GM23338 (cell line): ENCODE measurements around the gene CTDNEP1. TPM values are rescaled to one million over a fixed set of nuclear protein-coding genes. Genes with fewer than 3 reads are reported as not detected.

Source experiments
- ATAC-seq: fragments of 200-7000 bp; cut with Tn5 transposase; 3 replicates; pipeline ENCODE4 v1.9.1; 2020
- DNase-seq: peaks from one replicate; pipeline ENCODE4 v3.0.0-alpha.2; 2015; ENCODE audit warnings: low spot score
- H2AFZ ChIP-seq: fragments of 200-600 bp; sonication (generic); 2 replicates; pipeline ENCODE4 v1.8.0; 2016; ENCODE audit warnings: antibody characterized with exemption, mild to moderate bottlenecking, moderate library complexity
- H3F3A ChIP-seq: fragments of 200-600 bp; sonication (generic); replicated peaks from 2 replicates; pipeline ENCODE4 v1.8.0; 2017; ENCODE audit warnings: antibody characterized with exemption, mixed run types, low read depth
- H3K27ac ChIP-seq: fragments of 200-600 bp; sonication (generic); 2 replicates; pipeline ENCODE4 v1.6.1; 2016; ENCODE audit warnings: low read depth
- H3K27me3 ChIP-seq: fragments of 200-600 bp; sonication (generic); 2 replicates; pipeline ENCODE4 v1.8.0; 2016; ENCODE audit warnings: mild to moderate bottlenecking, mixed run types, moderate library complexity; ENCODE audit not compliant: insufficient read depth
- H3K36me3 ChIP-seq: fragments of 200-600 bp; sonication (generic); 2 replicates; pipeline ENCODE4 v1.8.0; 2016; ENCODE audit warnings: mild to moderate bottlenecking; ENCODE audit not compliant: insufficient read depth
- H3K4me1 ChIP-seq: fragments of 200-600 bp; sonication (generic); 2 replicates; pipeline ENCODE4 v1.8.0; 2016; ENCODE audit warnings: mild to moderate bottlenecking, moderate library complexity; ENCODE audit not compliant: insufficient read depth
- H3K4me2 ChIP-seq: fragments of 200-600 bp; sonication (generic); 2 replicates; pipeline ENCODE4 v1.7.1; 2017; ENCODE audit warnings: mixed run types
- H3K4me3 ChIP-seq: fragments of 200-600 bp; sonication (generic); 2 replicates; pipeline ENCODE4 v1.6.1; 2016; ENCODE audit warnings: mixed run types
- H3K79me2 ChIP-seq: fragments of 200-600 bp; sonication (generic); replicated peaks from 2 replicates; pipeline ENCODE4 v1.8.0; 2017; ENCODE audit warnings: mild to moderate bottlenecking; ENCODE audit not compliant: insufficient read depth
- H3K9me2 ChIP-seq: fragments of 200-600 bp; sonication (generic); 2 replicates; pipeline ENCODE4 v1.8.0; 2017; ENCODE audit not compliant: insufficient read depth
- H4K20me1 ChIP-seq: fragments of 200-600 bp; sonication (generic); replicated peaks from 2 replicates; pipeline ENCODE4 v1.8.0; 2017; ENCODE audit warnings: mild to moderate bottlenecking; ENCODE audit not compliant: insufficient read depth
- H3K27ac Mint-ChIP-seq: 2 replicates; pipeline ENCODE4 v1.8.0; 2020; ENCODE audit warnings: inconsistent platforms, mild to moderate bottlenecking, moderate library complexity, mixed read lengths
- H3K27me3 Mint-ChIP-seq: 3 replicates; pipeline ENCODE4 v1.8.0; 2022; ENCODE audit warnings: low read depth, mild to moderate bottlenecking, moderate library complexity, mixed read lengths, inconsistent platforms; ENCODE audit not compliant: insufficient read depth, poor library complexity
- H3K36me3 Mint-ChIP-seq: 3 replicates; pipeline ENCODE4 v1.8.0; 2021; ENCODE audit warnings: low read depth, mild to moderate bottlenecking, inconsistent platforms, moderate library complexity, mixed read lengths
- H3K4me1 Mint-ChIP-seq: 3 replicates; pipeline ENCODE4 v1.8.0; 2020; ENCODE audit warnings: mild to moderate bottlenecking, inconsistent platforms, mixed read lengths
- H3K4me3 Mint-ChIP-seq: 3 replicates; pipeline ENCODE4 v1.8.0; 2021; ENCODE audit warnings: moderate library complexity, mild to moderate bottlenecking, inconsistent platforms, mixed read lengths
- H3K9me3 Mint-ChIP-seq: 3 replicates; pipeline ENCODE4 v1.8.0; 2020; ENCODE audit warnings: moderate library complexity, mild to moderate bottlenecking, inconsistent platforms, mixed read lengths
- EZH2 ChIP-seq: fragments of 200-600 bp; sonication (generic); IDR thresholded peaks from one replicate; pipeline ENCODE4 v1.8.0; 2017; ENCODE audit warnings: antibody characterized with exemption, mild to moderate bottlenecking, low read depth; ENCODE audit not compliant: unreplicated experiment
- EZH2phosphoT487 ChIP-seq: fragments of 200-600 bp; sonication (generic); IDR thresholded peaks from one replicate; pipeline ENCODE4 v1.8.1; 2018; ENCODE audit warnings: antibody characterized with exemption; ENCODE audit not compliant: unreplicated experiment
- NANOG ChIP-seq: IDR thresholded peaks from 2 replicates; pipeline ENCODE4 v1.6.1; 2016; ENCODE audit warnings: antibody characterized with exemption, borderline replicate concordance
- POLR2AphosphoS5 ChIP-seq: IDR thresholded peaks from 2 replicates; pipeline ENCODE4 v1.6.1; 2016; ENCODE audit warnings: antibody characterized with exemption, low read depth
- STAT1 ChIP-seq: IDR thresholded peaks from one replicate; pipeline ENCODE4 v1.6.1; 2016; ENCODE audit warnings: antibody characterized with exemption; ENCODE audit not compliant: unreplicated experiment
- ZNF114 ChIP-seq: fragments of 250-450 bp; sonication (Bioruptor Pico); IDR thresholded peaks from 2 replicates; pipeline ENCODE4 v1.5.0; 2020; ENCODE audit warnings: mild to moderate bottlenecking, moderate library complexity
- polyA plus RNA-seq: library from polyadenylated mRNA; unstranded; fragments of >200 nt; fragmentation: Nextera tagmentation; extraction: Ambion mirVana; gene quantifications from 2 replicates; pipeline ENCODE4 v1.2.1, GENCODE V29; 2016
- total RNA-seq: library from RNA; depleted of rRNA; stranded (reverse); fragments of >200 nt; shearing (Covaris generic); gene quantifications from 2 replicates; pipeline ENCODE4 v1.2.3, GENCODE V29; 2014
- TF ChIP-seq, protein P1 (sequence below): fragments of 250-450 bp; sonication (Bioruptor Pico); IDR thresholded peaks from 2 replicates; pipeline ENCODE4 v1.5.0; 2020; ENCODE audit warnings: mild to moderate bottlenecking, moderate library complexity
- TF ChIP-seq, protein P2 (sequence below): IDR thresholded peaks from one replicate; pipeline ENCODE4 v1.6.1; 2018; ENCODE audit warnings: antibody characterized with exemption; ENCODE audit not compliant: unreplicated experiment
- TF ChIP-seq, protein P3 (sequence below), 2 experiments: fragments of 200-600 bp in 1 of 2; sonication (generic) in 1 of 2; conservative IDR thresholded peaks; 2 replicates each; pipeline versions ENCODE4 v1.5.1 to v1.6.1; 2016 to 2017; ENCODE audit warnings: antibody characterized with exemption in 2 of 2, low read depth in 2 of 2, mild to moderate bottlenecking in 2 of 2, moderate library complexity in 1 of 2
- TF ChIP-seq, protein P4 (sequence below): IDR thresholded peaks from 2 replicates; pipeline ENCODE4 v1.6.1; 2016; ENCODE audit warnings: antibody characterized with exemption

CTDNEP1 gene
- total and polyA plus RNA-seq, 2 experiments from 2014 or later = 48.1 to 93.4 TPM

DNA sequence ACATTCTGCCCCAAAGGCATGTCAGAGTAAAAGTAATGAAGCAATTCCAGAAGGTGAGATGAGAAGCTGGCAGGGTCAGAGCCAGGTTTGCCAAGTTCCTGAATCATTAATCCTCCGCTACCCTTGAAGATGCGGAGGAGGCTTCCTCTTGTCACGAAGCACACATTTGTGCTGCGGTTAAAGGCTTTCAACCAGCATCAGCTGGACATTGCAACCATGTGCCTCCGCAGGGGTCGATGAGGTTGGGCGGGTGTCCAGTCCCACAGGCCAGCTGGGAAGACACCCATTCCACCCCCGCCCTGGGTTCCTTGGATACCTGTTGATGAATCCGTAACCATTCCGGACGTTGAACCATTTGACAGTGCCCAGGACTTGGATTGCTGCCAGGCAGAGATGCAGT is 41.6 kb upstream of the CTDNEP1 start (continued):
- TF ChIP-seq, protein P1, sequence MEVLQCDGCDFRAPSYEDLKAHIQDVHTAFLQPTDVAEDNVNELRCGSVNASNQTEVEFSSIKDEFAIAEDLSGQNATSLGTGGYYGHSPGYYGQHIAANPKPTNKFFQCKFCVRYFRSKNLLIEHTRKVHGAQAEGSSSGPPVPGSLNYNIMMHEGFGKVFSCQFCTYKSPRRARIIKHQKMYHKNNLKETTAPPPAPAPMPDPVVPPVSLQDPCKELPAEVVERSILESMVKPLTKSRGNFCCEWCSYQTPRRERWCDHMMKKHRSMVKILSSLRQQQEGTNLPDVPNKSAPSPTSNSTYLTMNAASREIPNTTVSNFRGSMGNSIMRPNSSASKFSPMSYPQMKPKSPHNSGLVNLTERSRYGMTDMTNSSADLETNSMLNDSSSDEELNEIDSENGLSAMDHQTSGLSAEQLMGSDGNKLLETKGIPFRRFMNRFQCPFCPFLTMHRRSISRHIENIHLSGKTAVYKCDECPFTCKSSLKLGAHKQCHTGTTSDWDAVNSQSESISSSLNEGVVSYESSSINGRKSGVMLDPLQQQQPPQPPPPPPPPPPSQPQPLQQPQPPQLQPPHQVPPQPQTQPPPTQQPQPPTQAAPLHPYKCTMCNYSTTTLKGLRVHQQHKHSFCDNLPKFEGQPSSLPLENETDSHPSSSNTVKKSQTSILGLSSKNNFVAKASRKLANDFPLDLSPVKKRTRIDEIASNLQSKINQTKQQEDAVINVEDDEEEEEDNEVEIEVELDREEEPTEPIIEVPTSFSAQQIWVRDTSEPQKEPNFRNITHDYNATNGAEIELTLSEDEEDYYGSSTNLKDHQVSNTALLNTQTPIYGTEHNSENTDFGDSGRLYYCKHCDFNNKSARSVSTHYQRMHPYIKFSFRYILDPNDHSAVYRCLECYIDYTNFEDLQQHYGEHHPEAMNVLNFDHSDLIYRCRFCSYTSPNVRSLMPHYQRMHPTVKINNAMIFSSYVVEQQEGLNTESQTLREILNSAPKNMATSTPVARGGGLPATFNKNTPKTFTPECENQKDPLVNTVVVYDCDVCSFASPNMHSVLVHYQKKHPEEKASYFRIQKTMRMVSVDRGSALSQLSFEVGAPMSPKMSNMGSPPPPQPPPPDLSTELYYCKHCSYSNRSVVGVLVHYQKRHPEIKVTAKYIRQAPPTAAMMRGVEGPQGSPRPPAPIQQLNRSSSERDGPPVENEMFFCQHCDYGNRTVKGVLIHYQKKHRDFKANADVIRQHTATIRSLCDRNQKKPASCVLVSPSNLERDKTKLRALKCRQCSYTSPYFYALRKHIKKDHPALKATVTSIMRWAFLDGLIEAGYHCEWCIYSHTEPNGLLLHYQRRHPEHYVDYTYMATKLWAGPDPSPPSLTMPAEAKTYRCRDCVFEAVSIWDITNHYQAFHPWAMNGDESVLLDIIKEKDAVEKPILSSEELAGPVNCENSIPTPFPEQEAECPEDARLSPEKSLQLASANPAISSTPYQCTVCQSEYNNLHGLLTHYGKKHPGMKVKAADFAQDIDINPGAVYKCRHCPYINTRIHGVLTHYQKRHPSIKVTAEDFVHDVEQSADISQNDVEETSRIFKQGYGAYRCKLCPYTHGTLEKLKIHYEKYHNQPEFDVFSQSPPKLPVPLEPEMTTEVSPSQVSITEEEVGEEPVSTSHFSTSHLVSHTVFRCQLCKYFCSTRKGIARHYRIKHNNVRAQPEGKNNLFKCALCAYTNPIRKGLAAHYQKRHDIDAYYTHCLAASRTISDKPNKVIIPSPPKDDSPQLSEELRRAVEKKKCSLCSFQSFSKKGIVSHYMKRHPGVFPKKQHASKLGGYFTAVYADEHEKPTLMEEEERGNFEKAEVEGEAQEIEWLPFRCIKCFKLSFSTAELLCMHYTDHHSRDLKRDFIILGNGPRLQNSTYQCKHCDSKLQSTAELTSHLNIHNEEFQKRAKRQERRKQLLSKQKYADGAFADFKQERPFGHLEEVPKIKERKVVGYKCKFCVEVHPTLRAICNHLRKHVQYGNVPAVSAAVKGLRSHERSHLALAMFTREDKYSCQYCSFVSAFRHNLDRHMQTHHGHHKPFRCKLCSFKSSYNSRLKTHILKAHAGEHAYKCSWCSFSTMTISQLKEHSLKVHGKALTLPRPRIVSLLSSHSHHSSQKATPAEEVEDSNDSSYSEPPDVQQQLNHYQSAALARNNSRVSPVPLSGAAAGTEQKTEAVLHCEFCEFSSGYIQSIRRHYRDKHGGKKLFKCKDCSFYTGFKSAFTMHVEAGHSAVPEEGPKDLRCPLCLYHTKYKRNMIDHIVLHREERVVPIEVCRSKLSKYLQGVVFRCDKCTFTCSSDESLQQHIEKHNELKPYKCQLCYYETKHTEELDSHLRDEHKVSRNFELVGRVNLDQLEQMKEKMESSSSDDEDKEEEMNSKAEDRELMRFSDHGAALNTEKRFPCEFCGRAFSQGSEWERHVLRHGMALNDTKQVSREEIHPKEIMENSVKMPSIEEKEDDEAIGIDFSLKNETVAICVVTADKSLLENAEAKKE = no peak
- no peak for TF ChIP-seq STAT1

DNA sequence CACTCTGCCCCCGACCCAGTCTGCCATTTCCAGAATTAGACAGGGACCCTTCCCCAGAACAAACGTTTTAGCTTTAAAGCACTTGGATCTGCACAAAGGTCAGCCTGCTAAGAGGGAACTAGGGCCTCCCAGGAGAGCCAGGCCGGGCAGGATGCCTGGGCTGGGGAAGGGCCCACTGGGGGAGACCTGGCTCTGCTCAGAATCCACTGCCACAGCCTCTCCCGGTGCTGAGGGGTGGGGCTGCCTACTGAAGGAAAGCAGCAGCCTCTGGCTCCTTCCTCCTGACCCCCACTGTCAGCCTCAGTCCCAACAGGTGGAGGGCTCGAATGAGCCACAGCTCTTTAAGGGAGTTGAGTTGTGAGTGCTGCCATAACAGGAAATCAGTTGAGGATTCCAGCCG is 41.2 kb upstream of the CTDNEP1 start:
- Histone ChIP-seq H3K4me1 (peaks cover 21% of the 10 kb centered on the region), H3K9me2 (no peaks in the 10 kb centered on the region), H3K27me3 (peaks cover 18% of the 10 kb centered on the region), H3F3A (peaks cover 23% of the 10 kb centered on the region), H3K4me2 (peak overlapping the region; percentile 17; the same call in 1 of the 2 replicates), H3K36me3 (no peaks in the 10 kb centered on the region), H2AFZ (no peak overlapping the region), H3K27ac (no peak overlapping the region), H4K20me1 (peaks cover 4% of the 10 kb centered on the region; the same call in 1 of the 2 replicates), H3K79me2 (no peaks in the 10 kb centered on the region), H3K4me3 (peak overlapping the region; percentile 61; the same call in 1 of the 2 replicates)
- peaks cover 11% of the 10 kb centered on the region; the same call in 2 of the 3 replicates for H3K36me3 Mint-ChIP-seq
- H3K27me3 Mint-ChIP-seq = peaks cover 30% of the 10 kb centered on the region
- peak overlapping the region; percentile 77 for H3K4me3 Mint-ChIP-seq
- peaks cover 37% of the 10 kb centered on the region for H3K4me1 Mint-ChIP-seq
- no peak overlapping the region for H3K27ac Mint-ChIP-seq
- peaks cover 9% of the 10 kb centered on the region; the same call in 1 of the 3 replicates for H3K9me3 Mint-ChIP-seq
- DNase-seq (no peak), ATAC-seq (no peak)
- TF ChIP-seq POLR2AphosphoS5 (no peak), NANOG (no peak), EZH2 (no peak), EZH2phosphoT487 (no peak), ZNF114 (CRISPR knock-in tag) (no peak), STAT1 (no peak)
- TF ChIP-seq, protein P2, sequence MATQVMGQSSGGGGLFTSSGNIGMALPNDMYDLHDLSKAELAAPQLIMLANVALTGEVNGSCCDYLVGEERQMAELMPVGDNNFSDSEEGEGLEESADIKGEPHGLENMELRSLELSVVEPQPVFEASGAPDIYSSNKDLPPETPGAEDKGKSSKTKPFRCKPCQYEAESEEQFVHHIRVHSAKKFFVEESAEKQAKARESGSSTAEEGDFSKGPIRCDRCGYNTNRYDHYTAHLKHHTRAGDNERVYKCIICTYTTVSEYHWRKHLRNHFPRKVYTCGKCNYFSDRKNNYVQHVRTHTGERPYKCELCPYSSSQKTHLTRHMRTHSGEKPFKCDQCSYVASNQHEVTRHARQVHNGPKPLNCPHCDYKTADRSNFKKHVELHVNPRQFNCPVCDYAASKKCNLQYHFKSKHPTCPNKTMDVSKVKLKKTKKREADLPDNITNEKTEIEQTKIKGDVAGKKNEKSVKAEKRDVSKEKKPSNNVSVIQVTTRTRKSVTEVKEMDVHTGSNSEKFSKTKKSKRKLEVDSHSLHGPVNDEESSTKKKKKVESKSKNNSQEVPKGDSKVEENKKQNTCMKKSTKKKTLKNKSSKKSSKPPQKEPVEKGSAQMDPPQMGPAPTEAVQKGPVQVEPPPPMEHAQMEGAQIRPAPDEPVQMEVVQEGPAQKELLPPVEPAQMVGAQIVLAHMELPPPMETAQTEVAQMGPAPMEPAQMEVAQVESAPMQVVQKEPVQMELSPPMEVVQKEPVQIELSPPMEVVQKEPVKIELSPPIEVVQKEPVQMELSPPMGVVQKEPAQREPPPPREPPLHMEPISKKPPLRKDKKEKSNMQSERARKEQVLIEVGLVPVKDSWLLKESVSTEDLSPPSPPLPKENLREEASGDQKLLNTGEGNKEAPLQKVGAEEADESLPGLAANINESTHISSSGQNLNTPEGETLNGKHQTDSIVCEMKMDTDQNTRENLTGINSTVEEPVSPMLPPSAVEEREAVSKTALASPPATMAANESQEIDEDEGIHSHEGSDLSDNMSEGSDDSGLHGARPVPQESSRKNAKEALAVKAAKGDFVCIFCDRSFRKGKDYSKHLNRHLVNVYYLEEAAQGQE = no peak
- TF ChIP-seq, protein P3, sequence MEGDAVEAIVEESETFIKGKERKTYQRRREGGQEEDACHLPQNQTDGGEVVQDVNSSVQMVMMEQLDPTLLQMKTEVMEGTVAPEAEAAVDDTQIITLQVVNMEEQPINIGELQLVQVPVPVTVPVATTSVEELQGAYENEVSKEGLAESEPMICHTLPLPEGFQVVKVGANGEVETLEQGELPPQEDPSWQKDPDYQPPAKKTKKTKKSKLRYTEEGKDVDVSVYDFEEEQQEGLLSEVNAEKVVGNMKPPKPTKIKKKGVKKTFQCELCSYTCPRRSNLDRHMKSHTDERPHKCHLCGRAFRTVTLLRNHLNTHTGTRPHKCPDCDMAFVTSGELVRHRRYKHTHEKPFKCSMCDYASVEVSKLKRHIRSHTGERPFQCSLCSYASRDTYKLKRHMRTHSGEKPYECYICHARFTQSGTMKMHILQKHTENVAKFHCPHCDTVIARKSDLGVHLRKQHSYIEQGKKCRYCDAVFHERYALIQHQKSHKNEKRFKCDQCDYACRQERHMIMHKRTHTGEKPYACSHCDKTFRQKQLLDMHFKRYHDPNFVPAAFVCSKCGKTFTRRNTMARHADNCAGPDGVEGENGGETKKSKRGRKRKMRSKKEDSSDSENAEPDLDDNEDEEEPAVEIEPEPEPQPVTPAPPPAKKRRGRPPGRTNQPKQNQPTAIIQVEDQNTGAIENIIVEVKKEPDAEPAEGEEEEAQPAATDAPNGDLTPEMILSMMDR (conservative IDR thresholded peaks at IDR 0.05; ENCODE audit: low read depth in 2 of 2) = no peak
- TF ChIP-seq, protein P4, sequence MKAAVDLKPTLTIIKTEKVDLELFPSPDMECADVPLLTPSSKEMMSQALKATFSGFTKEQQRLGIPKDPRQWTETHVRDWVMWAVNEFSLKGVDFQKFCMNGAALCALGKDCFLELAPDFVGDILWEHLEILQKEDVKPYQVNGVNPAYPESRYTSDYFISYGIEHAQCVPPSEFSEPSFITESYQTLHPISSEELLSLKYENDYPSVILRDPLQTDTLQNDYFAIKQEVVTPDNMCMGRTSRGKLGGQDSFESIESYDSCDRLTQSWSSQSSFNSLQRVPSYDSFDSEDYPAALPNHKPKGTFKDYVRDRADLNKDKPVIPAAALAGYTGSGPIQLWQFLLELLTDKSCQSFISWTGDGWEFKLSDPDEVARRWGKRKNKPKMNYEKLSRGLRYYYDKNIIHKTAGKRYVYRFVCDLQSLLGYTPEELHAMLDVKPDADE = no peak
